ENCODE results near the gene MMP11. TPM values are rescaled to one million over a fixed set of nuclear protein-coding genes. Genes with fewer than 3 reads are reported as not detected.
"Not testable (repeated sequence)": the region's sequence is repeated elsewhere in the genome, so short reads cannot be mapped to it uniquely, and the experiment has no call there.

MMP11 gene
- total RNA-seq, result 1.9 TPM
- long read RNA-seq, partial matches to known transcripts, result 0 of 7 reads
- long read RNA-seq, other reads (novel, unspliced or antisense), result 3 of 7 reads

DNA sequence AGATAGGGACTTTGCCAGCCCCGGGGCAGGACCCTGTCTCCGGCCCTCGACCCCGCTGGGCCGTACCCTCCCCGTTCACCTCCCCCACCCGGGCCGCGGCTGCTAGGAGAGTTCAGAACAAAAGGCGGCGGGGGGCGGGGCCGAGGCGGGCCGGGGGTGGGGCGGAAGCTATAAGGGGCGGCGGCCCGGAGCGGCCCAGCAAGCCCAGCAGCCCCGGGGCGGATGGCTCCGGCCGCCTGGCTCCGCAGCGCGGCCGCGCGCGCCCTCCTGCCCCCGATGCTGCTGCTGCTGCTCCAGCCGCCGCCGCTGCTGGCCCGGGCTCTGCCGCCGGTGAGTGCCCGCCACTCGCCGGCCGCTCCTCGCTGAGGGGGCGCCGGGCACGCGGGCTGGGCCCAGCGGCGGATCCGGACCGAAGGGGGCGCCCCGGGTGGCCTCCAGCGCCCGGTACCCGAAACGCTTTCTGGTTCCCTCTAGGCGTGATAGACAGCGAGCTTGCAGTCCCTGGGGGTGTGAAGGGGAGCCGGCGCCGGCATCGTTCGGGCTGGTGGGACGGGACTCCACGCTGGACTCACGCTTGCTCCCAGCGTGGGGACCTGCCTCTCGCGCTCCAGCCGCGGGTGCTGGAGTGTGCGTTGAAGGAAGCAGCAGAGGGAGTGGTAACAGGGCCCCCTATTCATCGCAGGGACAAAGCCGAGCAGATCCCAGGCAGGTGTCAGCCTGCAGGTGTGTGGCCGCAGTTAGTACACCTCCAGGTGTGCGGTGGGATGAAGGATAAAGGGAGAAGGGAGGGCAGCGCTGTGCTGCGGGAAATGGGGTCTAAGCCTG, at the start of gene MMP11:
Gene MMP11, plus strand, starts transcription at position 201 of the 825 bp plus-strand sequence. Its CDS starts 22 bp downstream, at position 223.
- Histone ChIP-seq H3K27me3 (no peaks in the 10 kb centered on the region), H3K4me3 (peak within 1 kb of the TSS; percentile 50), H3K27ac (no peak within 1 kb of the TSS), H3K4me1 (peaks cover 20% of the 10 kb centered on the region), H3K36me3 (no peaks in the 10 kb centered on the region), H3K9me3 (no peaks in the 10 kb centered on the region)
- TF ChIP-seq, protein P1, sequence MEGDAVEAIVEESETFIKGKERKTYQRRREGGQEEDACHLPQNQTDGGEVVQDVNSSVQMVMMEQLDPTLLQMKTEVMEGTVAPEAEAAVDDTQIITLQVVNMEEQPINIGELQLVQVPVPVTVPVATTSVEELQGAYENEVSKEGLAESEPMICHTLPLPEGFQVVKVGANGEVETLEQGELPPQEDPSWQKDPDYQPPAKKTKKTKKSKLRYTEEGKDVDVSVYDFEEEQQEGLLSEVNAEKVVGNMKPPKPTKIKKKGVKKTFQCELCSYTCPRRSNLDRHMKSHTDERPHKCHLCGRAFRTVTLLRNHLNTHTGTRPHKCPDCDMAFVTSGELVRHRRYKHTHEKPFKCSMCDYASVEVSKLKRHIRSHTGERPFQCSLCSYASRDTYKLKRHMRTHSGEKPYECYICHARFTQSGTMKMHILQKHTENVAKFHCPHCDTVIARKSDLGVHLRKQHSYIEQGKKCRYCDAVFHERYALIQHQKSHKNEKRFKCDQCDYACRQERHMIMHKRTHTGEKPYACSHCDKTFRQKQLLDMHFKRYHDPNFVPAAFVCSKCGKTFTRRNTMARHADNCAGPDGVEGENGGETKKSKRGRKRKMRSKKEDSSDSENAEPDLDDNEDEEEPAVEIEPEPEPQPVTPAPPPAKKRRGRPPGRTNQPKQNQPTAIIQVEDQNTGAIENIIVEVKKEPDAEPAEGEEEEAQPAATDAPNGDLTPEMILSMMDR (IDR thresholded peaks at IDR 0.05), result no peak
- DNase-seq, result peak; percentile 81
- ATAC-seq, result peak; percentile 52
- intact Hi-C loops (cut with DNase I), result loop anchor here (10.0 kb wide), 1 partner anchor 72 kb away; no protein-coding TSS in a partner anchor

- H3K36me3 ChIP-seq; H3K4me1 ChIP-seq; DNase-seq; H3K4me3 ChIP-seq; H3K9me3 ChIP-seq; H3K27ac ChIP-seq; intact Hi-C loops (cut with DNase I); H3K27me3 ChIP-seq: not testable (repeated sequence)
- ATAC-seq, result peak; percentile 47
Observed at GRCh38 chr22:23728108-23728507, 44.5 kb upstream of the MMP11 start.

GRCh38 chr22:23737696-23738095, 35.0 kb upstream of the MMP11 start:
- Histone ChIP-seq H3K27ac (no peak overlapping the region), H3K4me3 (no peak overlapping the region), H3K4me1 (no peaks in the 10 kb centered on the region), H3K36me3 (peaks cover 9% of the 10 kb centered on the region), H3K27me3 (no peaks in the 10 kb centered on the region), H3K9me3 (no peaks in the 10 kb centered on the region)
- TF ChIP-seq, protein P1 (IDR thresholded peaks at IDR 0.05), result no peak
- ATAC-seq, result no peak
- intact Hi-C loops (cut with DNase I), result no loop called here
- no peak for DNase-seq

DNA sequence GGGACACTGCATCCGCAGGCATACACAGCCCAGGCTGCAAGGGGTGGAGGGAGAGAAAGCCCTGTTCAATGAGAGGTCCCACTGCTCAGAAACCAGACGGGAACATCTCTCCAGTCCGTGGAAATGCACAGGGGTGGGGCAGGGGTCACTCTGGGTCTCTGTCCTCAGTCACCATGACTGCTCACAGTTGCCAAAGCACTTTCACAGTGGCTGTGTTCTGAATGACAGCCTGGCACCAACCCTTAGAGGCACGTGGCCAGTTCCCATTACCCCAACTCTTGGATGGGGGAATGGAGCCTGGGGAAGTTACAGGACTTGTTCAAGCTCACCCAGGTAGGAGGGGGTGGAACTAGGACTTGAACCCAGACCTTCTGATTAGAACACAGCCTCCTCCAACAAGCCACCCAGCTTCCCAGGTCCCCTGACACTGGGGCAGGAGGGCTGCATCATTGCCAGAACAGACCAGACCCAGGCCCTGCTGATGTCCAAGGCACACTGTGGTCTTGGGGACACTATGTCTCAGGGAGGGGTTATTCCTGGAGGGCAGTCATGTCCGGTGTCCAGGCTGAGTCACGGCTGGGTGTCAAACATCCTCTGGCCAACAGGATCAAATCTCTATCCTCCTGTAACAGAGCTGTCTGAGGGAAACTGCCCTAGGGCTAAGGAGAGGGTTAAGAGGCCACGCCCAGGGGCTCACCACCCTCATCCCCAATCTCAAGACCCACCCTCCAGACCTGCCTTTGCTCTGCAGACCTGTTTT, 30.0 kb upstream of the MMP11 start:
- TF ChIP-seq, protein P1 (IDR thresholded peaks at IDR 0.05), result no peak
- H3K9me3 ChIP-seq, result no peaks in the 10 kb centered on the region
- peak overlapping the region; percentile 11 for H3K27ac ChIP-seq
- ATAC-seq, result peak; percentile 27
- intact Hi-C loops (cut with DNase I), result no loop called here
- no peaks in the 10 kb centered on the region for H3K27me3 ChIP-seq
- peaks cover 34% of the 10 kb centered on the region for H3K36me3 ChIP-seq
- H3K4me1 ChIP-seq, result no peaks in the 10 kb centered on the region
- H3K4me3 ChIP-seq, result no peak overlapping the region
- no peak for DNase-seq

DNA sequence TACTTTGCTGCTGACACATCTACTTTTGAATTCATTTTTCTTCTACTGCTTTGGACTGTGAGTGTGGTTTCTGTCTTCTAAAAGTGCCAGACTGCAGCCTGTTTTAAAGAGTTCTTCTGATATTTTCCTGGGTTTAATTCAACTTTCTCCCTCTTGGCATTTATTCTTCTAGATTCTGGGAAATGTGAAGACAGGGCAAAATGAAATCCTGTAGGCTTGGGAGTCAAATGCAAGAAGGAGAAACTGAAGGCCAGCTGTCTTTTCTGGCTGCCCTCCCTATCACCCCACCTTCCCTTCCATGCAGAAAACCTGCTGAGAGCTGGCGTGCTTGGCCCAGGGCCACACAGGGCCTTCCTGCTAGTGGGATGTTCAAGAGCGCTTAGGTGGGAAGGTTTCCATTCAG, 29.3 kb upstream of the MMP11 start:
- intact Hi-C loops (cut with DNase I), result no loop called here
- H3K4me1 ChIP-seq, result no peaks in the 10 kb centered on the region
- no peaks in the 10 kb centered on the region for H3K9me3 ChIP-seq
- H3K27ac ChIP-seq, result peak overlapping the region; percentile 11
- no peak overlapping the region for H3K4me3 ChIP-seq
- H3K27me3 ChIP-seq, result no peaks in the 10 kb centered on the region
- DNase-seq, result no peak
- TF ChIP-seq, protein P1 (IDR thresholded peaks at IDR 0.05), result no peak
- H3K36me3 ChIP-seq, result peaks cover 34% of the 10 kb centered on the region
- no peak for ATAC-seq

DNA sequence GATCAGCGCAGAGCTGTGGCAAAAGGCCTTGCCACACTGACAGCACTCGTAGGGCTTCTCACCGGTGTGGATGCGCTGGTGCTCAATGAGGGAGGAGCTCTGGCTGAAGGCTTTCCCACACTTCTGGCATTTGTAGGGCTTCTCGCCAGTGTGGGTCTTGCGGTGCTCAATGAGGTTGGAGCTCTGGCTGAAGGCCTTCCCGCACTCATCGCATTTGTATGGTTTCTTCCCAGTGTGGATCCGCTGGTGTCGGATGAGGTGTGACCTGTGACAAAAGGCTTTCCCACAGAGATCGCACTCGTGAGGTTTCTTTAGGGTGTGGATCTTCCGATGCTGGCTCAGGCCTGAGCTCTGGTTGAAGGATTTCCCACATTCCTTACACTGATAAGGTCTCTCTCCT, 28.6 kb upstream of the MMP11 start:
- no peak for ATAC-seq
- H3K4me3 ChIP-seq, result no peak overlapping the region

More for the DNA sequence above, 28.6 kb upstream of the MMP11 start:
- Histone ChIP-seq H3K27ac (no peak overlapping the region), H3K9me3 (no peaks in the 10 kb centered on the region), H3K4me1 (no peaks in the 10 kb centered on the region), H3K27me3 (no peaks in the 10 kb centered on the region), H3K36me3 (peaks cover 34% of the 10 kb centered on the region)
- DNase-seq, result no peak
- intact Hi-C loops (cut with DNase I), result no loop called here
- TF ChIP-seq, protein P1 (IDR thresholded peaks at IDR 0.05), result no peak

All from upper lobe of right lung (tissue), 1 donor.